Ishikawa (cell line): ENCODE measurements around the gene SMAD5.

Experiments
- CEBPB ChIP-seq: IDR thresholded peaks from 2 replicates; pipeline ENCODE4 v1.6.1; 2012
- CREB1 ChIP-seq: IDR thresholded peaks from 2 replicates; pipeline ENCODE4 v1.6.1; 2012; ENCODE audit warnings: low read depth
- EGR1 ChIP-seq: IDR thresholded peaks from 2 replicates; pipeline ENCODE4 v1.6.1; 2012
- EP300 ChIP-seq: IDR thresholded peaks from 2 replicates; pipeline ENCODE4 v1.6.1; 2012; ENCODE audit warnings: borderline replicate concordance
- FOXM1 ChIP-seq: IDR thresholded peaks from 2 replicates; pipeline ENCODE4 v1.6.1; 2012; ENCODE audit warnings: low read depth, borderline replicate concordance
- NFIC ChIP-seq: IDR thresholded peaks from 2 replicates; pipeline ENCODE4 v1.6.1; 2012
- RAD21 ChIP-seq: IDR thresholded peaks from 2 replicates; pipeline ENCODE4 v1.6.1; 2012; ENCODE audit warnings: low read depth
- TAF1 ChIP-seq: IDR thresholded peaks from 2 replicates; pipeline ENCODE4 v1.6.1; 2012; ENCODE audit warnings: low read depth, mild to moderate bottlenecking
- TCF12 ChIP-seq: IDR thresholded peaks from 2 replicates; pipeline ENCODE4 v1.6.1; 2012; ENCODE audit warnings: low read depth
- TEAD4 ChIP-seq: IDR thresholded peaks from 2 replicates; pipeline ENCODE4 v1.6.1; 2012
- YY1 ChIP-seq: IDR thresholded peaks from 2 replicates; pipeline ENCODE4 v1.6.1; 2012; ENCODE audit warnings: low read depth
- ZBTB7A ChIP-seq: IDR thresholded peaks from 2 replicates; pipeline ENCODE4 v1.6.1; 2012; ENCODE audit warnings: low read depth
- TF ChIP-seq, protein P1 (sequence below): IDR thresholded peaks from 2 replicates; pipeline ENCODE4 v1.6.1; 2012
- TF ChIP-seq, protein P2 (sequence below): IDR thresholded peaks from 2 replicates; pipeline ENCODE4 v1.6.1; 2012; ENCODE audit warnings: low read depth, mild to moderate bottlenecking
- TF ChIP-seq, protein P3 (sequence below): IDR thresholded peaks from 2 replicates; pipeline ENCODE4 v1.6.1; 2012

Gene SMAD5

DNA sequence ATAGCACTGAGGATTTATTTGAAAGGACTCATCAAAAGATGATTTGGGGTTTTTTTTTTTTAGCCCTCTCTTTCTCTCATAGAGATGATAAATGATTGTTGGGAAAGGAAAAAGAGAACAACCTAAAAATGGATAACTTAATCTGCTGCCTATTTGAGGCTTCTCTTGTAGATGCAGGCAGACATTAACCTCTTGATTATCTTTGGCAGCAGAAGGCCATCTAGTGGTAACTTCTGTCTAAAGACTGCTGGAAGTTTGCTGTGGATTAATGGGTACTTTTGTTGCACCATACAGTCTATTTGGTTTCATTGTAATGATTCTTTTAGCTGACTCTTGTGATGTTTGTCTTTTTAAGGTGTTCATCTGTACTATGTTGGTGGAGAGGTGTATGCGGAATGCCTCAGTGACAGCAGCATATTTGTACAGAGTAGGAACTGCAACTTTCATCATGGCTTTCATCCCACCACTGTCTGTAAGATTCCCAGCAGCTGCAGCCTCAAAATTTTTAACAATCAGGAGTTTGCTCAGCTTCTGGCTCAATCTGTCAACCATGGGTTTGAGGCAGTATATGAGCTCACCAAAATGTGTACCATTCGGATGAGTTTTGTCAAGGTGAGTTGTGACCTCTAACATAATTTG is 41.5 kb downstream of the SMAD5 start:
- TF ChIP-seq YY1 (no peak), NFIC (no peak), RAD21 (peak; percentile 51), ZBTB7A (no peak)

DNA sequence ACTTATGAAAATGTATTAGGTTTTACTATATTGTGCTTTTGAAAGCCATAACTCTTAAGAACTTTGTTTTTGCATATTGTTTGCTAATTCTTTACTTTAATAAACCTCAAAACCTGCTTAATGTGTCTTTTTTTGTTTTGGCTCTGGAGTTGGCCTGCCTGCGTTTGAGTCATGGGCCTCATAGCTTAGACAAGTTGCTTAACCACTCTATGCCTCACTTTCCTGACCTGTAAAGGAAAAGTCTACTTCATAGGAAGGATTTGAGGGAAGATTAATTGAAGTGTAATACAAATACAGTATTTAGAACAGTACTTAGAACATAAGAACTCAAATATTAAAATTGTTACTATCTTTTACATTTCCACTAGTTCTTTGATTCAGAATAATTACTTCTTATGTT is 50.0 kb downstream of the SMAD5 start:
- no peak for TF ChIP-seq NFIC
- TF ChIP-seq TCF12 = no peak
- no peak for TF ChIP-seq CEBPB
- TF ChIP-seq TAF1 = no peak
- TF ChIP-seq CREB1 = no peak
- TF ChIP-seq, protein P1, sequence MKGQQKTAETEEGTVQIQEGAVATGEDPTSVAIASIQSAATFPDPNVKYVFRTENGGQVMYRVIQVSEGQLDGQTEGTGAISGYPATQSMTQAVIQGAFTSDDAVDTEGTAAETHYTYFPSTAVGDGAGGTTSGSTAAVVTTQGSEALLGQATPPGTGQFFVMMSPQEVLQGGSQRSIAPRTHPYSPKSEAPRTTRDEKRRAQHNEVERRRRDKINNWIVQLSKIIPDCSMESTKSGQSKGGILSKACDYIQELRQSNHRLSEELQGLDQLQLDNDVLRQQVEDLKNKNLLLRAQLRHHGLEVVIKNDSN = no peak
- no peak for TF ChIP-seq EGR1
- TF ChIP-seq EP300 = no peak
- TF ChIP-seq YY1 = no peak
- TF ChIP-seq, protein P2, sequence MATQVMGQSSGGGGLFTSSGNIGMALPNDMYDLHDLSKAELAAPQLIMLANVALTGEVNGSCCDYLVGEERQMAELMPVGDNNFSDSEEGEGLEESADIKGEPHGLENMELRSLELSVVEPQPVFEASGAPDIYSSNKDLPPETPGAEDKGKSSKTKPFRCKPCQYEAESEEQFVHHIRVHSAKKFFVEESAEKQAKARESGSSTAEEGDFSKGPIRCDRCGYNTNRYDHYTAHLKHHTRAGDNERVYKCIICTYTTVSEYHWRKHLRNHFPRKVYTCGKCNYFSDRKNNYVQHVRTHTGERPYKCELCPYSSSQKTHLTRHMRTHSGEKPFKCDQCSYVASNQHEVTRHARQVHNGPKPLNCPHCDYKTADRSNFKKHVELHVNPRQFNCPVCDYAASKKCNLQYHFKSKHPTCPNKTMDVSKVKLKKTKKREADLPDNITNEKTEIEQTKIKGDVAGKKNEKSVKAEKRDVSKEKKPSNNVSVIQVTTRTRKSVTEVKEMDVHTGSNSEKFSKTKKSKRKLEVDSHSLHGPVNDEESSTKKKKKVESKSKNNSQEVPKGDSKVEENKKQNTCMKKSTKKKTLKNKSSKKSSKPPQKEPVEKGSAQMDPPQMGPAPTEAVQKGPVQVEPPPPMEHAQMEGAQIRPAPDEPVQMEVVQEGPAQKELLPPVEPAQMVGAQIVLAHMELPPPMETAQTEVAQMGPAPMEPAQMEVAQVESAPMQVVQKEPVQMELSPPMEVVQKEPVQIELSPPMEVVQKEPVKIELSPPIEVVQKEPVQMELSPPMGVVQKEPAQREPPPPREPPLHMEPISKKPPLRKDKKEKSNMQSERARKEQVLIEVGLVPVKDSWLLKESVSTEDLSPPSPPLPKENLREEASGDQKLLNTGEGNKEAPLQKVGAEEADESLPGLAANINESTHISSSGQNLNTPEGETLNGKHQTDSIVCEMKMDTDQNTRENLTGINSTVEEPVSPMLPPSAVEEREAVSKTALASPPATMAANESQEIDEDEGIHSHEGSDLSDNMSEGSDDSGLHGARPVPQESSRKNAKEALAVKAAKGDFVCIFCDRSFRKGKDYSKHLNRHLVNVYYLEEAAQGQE = no peak
- no peak for TF ChIP-seq RAD21
- no peak for TF ChIP-seq TEAD4
- TF ChIP-seq FOXM1 = no peak

DNA sequence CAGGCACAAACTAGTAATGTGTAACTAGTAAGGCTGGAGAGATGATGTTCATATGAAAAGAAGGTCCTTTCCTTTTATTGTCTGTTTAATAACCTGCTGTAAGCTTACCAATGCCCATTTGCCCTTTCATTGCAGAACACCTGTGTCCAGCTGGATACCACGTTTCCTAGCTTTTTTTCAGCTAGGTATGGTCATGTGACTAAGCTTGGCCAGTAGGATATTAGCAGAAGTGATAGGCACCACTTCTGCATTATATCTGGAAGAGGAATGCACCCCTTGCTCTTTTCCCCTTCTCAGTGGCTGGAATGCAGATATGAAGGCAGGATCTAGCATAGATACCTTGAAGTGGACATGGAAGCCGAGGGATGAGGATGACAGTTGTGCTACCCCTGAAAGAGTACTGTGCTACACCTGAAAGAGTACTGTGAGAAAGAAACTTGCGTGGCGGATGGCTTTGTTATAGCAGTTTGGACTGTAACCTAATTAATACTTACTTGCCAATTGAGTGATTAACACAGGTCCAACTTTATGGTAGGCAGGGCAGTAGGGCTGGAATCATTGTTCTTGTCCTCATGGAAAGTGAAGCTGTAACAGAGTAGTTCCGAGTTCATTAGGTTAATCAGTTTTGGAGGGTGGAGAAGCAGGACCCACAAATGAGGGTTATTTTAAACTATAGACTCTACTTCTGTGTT is 53.5 kb downstream of the SMAD5 start:
- TF ChIP-seq CREB1 = no peak
- TF ChIP-seq, protein P1 = 0 out of 2 replicates have a peak, but pooled peaks have one; percentile 40

DNA sequence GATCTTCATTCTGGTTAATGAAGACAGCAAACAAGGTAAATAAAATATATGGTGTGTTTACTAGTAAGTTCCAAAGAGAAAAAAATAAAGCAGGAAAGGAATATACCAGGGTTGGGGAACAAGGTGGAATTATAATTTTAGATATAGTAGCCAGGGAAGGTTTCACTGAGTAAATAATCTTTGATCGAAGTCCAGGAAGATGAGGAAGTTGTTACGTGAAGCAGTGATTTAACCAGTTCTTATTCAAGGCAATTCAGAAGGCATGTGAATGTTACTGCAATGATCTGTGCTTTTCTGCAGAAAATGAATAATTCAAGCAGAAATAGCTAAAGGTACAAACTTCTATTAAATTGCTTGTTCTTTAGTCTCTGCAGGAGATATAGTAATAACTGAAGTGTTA is 54.2 kb downstream of the SMAD5 start:
- TF ChIP-seq CEBPB = no peak
- no peak for TF ChIP-seq EGR1
- TF ChIP-seq RAD21 = no peak
- TF ChIP-seq, protein P3, sequence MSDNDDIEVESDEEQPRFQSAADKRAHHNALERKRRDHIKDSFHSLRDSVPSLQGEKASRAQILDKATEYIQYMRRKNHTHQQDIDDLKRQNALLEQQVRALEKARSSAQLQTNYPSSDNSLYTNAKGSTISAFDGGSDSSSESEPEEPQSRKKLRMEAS = no peak
- no peak for TF ChIP-seq FOXM1

DNA sequence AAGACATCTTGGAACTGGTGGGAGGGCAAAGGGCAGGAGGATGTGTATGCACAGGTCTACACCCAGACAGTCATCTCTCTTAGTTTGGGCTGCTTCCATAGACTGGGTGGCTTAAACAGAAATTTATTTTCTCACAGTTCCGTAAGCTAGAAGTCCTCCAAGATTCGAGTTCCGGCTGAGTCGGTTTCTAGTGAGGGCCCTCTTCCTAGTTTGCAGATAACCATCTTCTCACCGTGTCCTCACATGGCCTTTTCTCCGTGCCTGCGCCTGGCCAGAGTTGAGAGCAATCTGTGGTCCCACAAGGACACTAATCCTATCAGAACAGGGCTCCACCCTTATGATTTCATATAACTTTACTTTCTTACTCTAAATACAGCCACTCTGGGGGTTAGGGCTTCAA is 56.2 kb downstream of the SMAD5 start:
- no peak for TF ChIP-seq EP300
- TF ChIP-seq RAD21 = no peak
- TF ChIP-seq CREB1 = no peak

DNA sequence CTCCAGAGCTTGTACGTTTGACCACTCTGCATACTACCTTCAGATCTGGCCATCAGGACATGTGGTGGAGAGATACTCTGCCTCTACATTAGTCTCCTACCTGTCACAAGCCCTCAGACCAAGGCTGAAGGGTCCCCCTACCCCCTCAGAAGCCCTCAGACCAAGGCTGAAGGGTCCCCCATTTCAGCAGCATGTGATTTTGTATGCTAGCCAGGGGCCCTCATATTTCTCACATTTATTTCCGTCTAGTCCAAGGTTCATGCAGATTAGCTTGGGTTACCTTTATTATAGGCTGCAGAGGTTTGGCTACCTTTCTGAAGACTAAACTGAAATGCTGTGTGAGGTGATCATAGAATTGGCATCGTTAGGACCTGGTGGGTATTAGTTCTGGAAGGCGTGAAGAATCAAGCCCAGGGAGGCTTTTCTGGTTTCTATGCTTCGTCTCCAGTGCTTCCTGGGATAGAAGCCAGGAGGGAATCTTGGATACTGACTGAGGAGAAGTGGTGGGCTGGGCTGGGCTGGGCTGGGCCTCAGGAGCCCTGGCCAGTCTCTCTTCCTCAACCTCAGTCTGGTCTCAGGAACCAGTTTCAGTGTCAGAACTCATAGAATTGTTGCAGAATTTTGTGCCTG is 57.6 kb downstream of the SMAD5 start:
- no peak for TF ChIP-seq TAF1
- TF ChIP-seq TEAD4 = no peak
- TF ChIP-seq, protein P1 = no peak
- TF ChIP-seq, protein P2 = no peak
- TF ChIP-seq, protein P3 = no peak
- no peak for TF ChIP-seq FOXM1
- TF ChIP-seq TCF12 = no peak
- TF ChIP-seq EGR1 = no peak
- TF ChIP-seq EP300 = no peak
- TF ChIP-seq CEBPB = no peak
- TF ChIP-seq CREB1 = no peak
- TF ChIP-seq ZBTB7A = no peak
- TF ChIP-seq YY1 = no peak
- no peak for TF ChIP-seq NFIC
- no peak for TF ChIP-seq RAD21
